ENCODE results near the gene KIF1A.

KIF1A gene

GRCh38 chr2:240750409-240750808 is 69.6 kb downstream of the KIF1A start:
- Histone ChIP-seq H3K4me3 (replicated peaks; ENCODE audit: low read depth, low read length) (no peak overlapping the region), H3K27me3 (replicated peaks; ENCODE audit: control insufficient read depth, insufficient read depth, low read length) (no peaks in the 10 kb centered on the region; the same call in 1 of the 2 replicates), H3K36me3 (ENCODE audit: control insufficient read depth, insufficient read depth, low read length) (no peaks in the 10 kb centered on the region)
- no peak for TF ChIP-seq CTCF (IDR thresholded peaks at IDR 0.05; ENCODE audit: insufficient read depth, low read length, poor library complexity, severe bottlenecking)
- no peak for DNase-seq (ENCODE audit: extremely low read depth, insufficient read length)

- no peak for TF ChIP-seq CTCF (IDR thresholded peaks at IDR 0.05; ENCODE audit: insufficient read depth, low read length, poor library complexity, severe bottlenecking)
- Histone ChIP-seq H3K36me3 (ENCODE audit: control insufficient read depth, insufficient read depth, low read length) (no peaks in the 10 kb centered on the region), H3K27me3 (replicated peaks; ENCODE audit: control insufficient read depth, insufficient read depth, low read length) (no peaks in the 10 kb centered on the region; the same call in 1 of the 2 replicates), H3K4me3 (replicated peaks; ENCODE audit: low read depth, low read length) (no peak overlapping the region)
- DNase-seq (ENCODE audit: extremely low read depth, insufficient read length): no peak
Measured at GRCh38 chr2:240749516-240749915, 70.5 kb downstream of the KIF1A start.

- H3K36me3 ChIP-seq (ENCODE audit: control insufficient read depth, insufficient read depth, low read length): no peaks in the 10 kb centered on the region
- no peak overlapping the region for H3K4me3 ChIP-seq (replicated peaks; ENCODE audit: low read depth, low read length)
- no peaks in the 10 kb centered on the region; the same call in 1 of the 2 replicates for H3K27me3 ChIP-seq (replicated peaks; ENCODE audit: control insufficient read depth, insufficient read depth, low read length)
- no peak for TF ChIP-seq CTCF (IDR thresholded peaks at IDR 0.05; ENCODE audit: insufficient read depth, low read length, poor library complexity, severe bottlenecking)
- DNase-seq (ENCODE audit: extremely low read depth, insufficient read length): no peak
Measured at GRCh38 chr2:240747256-240747655, 72.8 kb downstream of the KIF1A start.

GRCh38 chr2:240746671-240747070 is 73.3 kb downstream of the KIF1A start:
- TF ChIP-seq CTCF (IDR thresholded peaks at IDR 0.05; ENCODE audit: insufficient read depth, low read length, poor library complexity, severe bottlenecking): no peak
- Histone ChIP-seq H3K27me3 (replicated peaks; ENCODE audit: control insufficient read depth, insufficient read depth, low read length) (no peaks in the 10 kb centered on the region; the same call in 1 of the 2 replicates), H3K36me3 (ENCODE audit: control insufficient read depth, insufficient read depth, low read length) (no peaks in the 10 kb centered on the region), H3K4me3 (replicated peaks; ENCODE audit: low read depth, low read length) (no peak overlapping the region)
- no peak for DNase-seq (ENCODE audit: extremely low read depth, insufficient read length)

- no peak for TF ChIP-seq CTCF (IDR thresholded peaks at IDR 0.05; ENCODE audit: insufficient read depth, low read length, poor library complexity, severe bottlenecking)
- no peak for DNase-seq (ENCODE audit: extremely low read depth, insufficient read length)
- Histone ChIP-seq H3K4me3 (replicated peaks; ENCODE audit: low read depth, low read length) (no peak overlapping the region), H3K27me3 (replicated peaks; ENCODE audit: control insufficient read depth, insufficient read depth, low read length) (no peaks in the 10 kb centered on the region; the same call in 1 of the 2 replicates), H3K36me3 (ENCODE audit: control insufficient read depth, insufficient read depth, low read length) (no peaks in the 10 kb centered on the region)
Measured at GRCh38 chr2:240745962-240746361, 74.1 kb downstream of the KIF1A start.

- Histone ChIP-seq H3K27me3 (replicated peaks; ENCODE audit: control insufficient read depth, insufficient read depth, low read length) (no peaks in the 10 kb centered on the region; the same call in 1 of the 2 replicates), H3K36me3 (ENCODE audit: control insufficient read depth, insufficient read depth, low read length) (no peaks in the 10 kb centered on the region), H3K4me3 (replicated peaks; ENCODE audit: low read depth, low read length) (no peak overlapping the region)
- no peak for DNase-seq (ENCODE audit: extremely low read depth, insufficient read length)
- TF ChIP-seq CTCF (IDR thresholded peaks at IDR 0.05; ENCODE audit: insufficient read depth, low read length, poor library complexity, severe bottlenecking): no peak
Measured at GRCh38 chr2:240745456-240745855, 74.6 kb downstream of the KIF1A start.

All from GM06990 (cell line).